MCF 10A (cell line): ENCODE data around the gene SERPINI1. TPM values are rescaled to one million over a fixed set of nuclear protein-coding genes. Genes with fewer than 3 reads are reported as not detected.
A peak's percentile ranks its signal among the peaks of the same experiment; 100 is the strongest.

Experiments
- BruUV-seq: library from RNA; stranded (reverse); fragments of 400-500 nt; replicated peaks from 2 replicates; lab custom pipeline; 2021; lab: Mats Ljungman, UMichigan
- CTCF ChIA-PET: fragments of 300-600 bp; sonication (Branson Sonifier 250); formaldehyde crosslinking; extraction: SDS; loops from one replicate; lab custom pipeline; 2021; ENCODE audit warnings: antibody characterized with exemption, inconsistent platforms; lab: Yijun Ruan, JAX
- POLR2A ChIA-PET: fragments of 300-600, 350-650 bp; sonication (Branson Sonifier 250); formaldehyde crosslinking; extraction: SDS; loops from one replicate; lab custom pipeline; 2020; ENCODE audit warnings: antibody characterized with exemption, inconsistent platforms; lab: Yijun Ruan, JAX
- DNase-seq: peaks from one replicate; pipeline ENCODE4 v3.0.0-alpha.2; 2018; ENCODE audit not compliant: unreplicated experiment
- H3K27ac Mint-ChIP-seq: one replicate; pipeline ENCODE4 v1.8.0; 2022; ENCODE audit warnings: mild to moderate bottlenecking, low read depth, mixed read lengths; ENCODE audit not compliant: unreplicated experiment
- H3K27me3 Mint-ChIP-seq: one replicate; pipeline ENCODE4 v1.8.0; 2022; ENCODE audit warnings: mixed read lengths; ENCODE audit not compliant: insufficient read depth, unreplicated experiment
- H3K36me3 Mint-ChIP-seq: one replicate; pipeline ENCODE4 v1.8.0; 2022; ENCODE audit warnings: mild to moderate bottlenecking, moderate library complexity, mixed read lengths; ENCODE audit not compliant: insufficient read depth, unreplicated experiment
- H3K4me1 Mint-ChIP-seq: one replicate; pipeline ENCODE4 v1.8.0; 2022; ENCODE audit warnings: mixed read lengths; ENCODE audit not compliant: insufficient read depth, unreplicated experiment
- H3K4me3 Mint-ChIP-seq: one replicate; pipeline ENCODE4 v1.8.0; 2022; ENCODE audit warnings: mild to moderate bottlenecking, moderate library complexity, mixed read lengths; ENCODE audit not compliant: unreplicated experiment
- H3K9me3 Mint-ChIP-seq: one replicate; pipeline ENCODE4 v1.8.0; 2022; ENCODE audit warnings: mixed read lengths; ENCODE audit not compliant: unreplicated experiment
- intact Hi-C: fragments of 100-400 bp; cut with micrococcal nuclease; formaldehyde crosslinking; loops from 2 replicates; pipeline ENCODE4 v1.14.1; 2022
- total RNA-seq: library from RNA; stranded (reverse); gene quantifications from 2 replicates; pipeline ENCODE4 v1.2.3, GENCODE V29; 2022
- TF ChIP-seq, protein P1 (sequence below): fragments of 200-600 bp; IDR thresholded peaks from one replicate; pipeline ENCODE4 v1.8.0; 2022; ENCODE audit warnings: antibody characterized with exemption, mild to moderate bottlenecking; ENCODE audit not compliant: unreplicated experiment

Gene SERPINI1
- total RNA-seq, 1 experiment from 2014 or later: 2.6 TPM

DNA sequence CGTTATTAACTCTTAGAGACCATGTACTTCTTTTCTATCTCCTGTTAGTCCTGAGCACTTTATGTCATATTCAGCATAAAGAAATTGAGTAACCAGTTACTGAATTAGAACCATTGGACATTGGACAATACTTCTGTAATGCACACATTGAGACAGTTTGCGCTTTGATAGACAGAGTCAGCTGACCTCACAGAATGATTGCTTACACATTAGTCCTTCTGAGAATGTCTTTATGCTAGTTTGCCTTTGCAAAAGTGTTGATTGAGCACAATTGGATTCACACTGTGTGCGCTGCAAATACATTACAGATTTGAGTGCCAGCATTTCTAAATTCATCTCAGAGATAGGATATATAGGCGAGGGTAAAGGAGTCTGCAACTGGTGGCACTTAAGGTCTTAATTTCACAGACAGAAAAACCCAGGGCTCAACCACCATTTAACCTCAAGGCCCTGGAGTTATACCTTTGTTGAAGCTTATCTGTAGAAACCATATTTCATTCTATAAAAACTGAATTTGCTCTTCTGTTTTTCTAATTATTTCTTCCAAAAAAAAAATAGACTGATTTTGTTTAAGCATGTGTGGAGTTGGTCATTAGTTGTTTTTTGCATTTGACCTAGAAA is 3.8 kb downstream of the SERPINI1 start:
- no peaks in the 10 kb centered on the region for H3K36me3 Mint-ChIP-seq
- CTCF ChIA-PET: interaction anchor here (1.6 to 2.0 kb wide), 2 partner anchors 10 to 55 kb away, joined by 4 to 6 read pairs; no protein-coding TSS in a partner anchor
- no peaks in the 10 kb centered on the region for H3K9me3 Mint-ChIP-seq
- POLR2A ChIA-PET: interaction anchor here (0.7 to 1.2 kb wide), 2 partner anchors 10 to 281 kb away, joined by 3 read pairs; no protein-coding TSS in a partner anchor
- TF ChIP-seq, protein P1, sequence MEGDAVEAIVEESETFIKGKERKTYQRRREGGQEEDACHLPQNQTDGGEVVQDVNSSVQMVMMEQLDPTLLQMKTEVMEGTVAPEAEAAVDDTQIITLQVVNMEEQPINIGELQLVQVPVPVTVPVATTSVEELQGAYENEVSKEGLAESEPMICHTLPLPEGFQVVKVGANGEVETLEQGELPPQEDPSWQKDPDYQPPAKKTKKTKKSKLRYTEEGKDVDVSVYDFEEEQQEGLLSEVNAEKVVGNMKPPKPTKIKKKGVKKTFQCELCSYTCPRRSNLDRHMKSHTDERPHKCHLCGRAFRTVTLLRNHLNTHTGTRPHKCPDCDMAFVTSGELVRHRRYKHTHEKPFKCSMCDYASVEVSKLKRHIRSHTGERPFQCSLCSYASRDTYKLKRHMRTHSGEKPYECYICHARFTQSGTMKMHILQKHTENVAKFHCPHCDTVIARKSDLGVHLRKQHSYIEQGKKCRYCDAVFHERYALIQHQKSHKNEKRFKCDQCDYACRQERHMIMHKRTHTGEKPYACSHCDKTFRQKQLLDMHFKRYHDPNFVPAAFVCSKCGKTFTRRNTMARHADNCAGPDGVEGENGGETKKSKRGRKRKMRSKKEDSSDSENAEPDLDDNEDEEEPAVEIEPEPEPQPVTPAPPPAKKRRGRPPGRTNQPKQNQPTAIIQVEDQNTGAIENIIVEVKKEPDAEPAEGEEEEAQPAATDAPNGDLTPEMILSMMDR: no peak
- peaks cover 8% of the 10 kb centered on the region for H3K4me1 Mint-ChIP-seq
- no peak overlapping the region for H3K4me3 Mint-ChIP-seq
- H3K27me3 Mint-ChIP-seq: no peaks in the 10 kb centered on the region
- no peak for DNase-seq
- intact Hi-C loops: loop anchor here (5.0 kb wide), 2 partner anchors 142 to 143 kb away; no protein-coding TSS in a partner anchor
- no TSS peak for BruUV-seq
- H3K27ac Mint-ChIP-seq: no peak overlapping the region

DNA sequence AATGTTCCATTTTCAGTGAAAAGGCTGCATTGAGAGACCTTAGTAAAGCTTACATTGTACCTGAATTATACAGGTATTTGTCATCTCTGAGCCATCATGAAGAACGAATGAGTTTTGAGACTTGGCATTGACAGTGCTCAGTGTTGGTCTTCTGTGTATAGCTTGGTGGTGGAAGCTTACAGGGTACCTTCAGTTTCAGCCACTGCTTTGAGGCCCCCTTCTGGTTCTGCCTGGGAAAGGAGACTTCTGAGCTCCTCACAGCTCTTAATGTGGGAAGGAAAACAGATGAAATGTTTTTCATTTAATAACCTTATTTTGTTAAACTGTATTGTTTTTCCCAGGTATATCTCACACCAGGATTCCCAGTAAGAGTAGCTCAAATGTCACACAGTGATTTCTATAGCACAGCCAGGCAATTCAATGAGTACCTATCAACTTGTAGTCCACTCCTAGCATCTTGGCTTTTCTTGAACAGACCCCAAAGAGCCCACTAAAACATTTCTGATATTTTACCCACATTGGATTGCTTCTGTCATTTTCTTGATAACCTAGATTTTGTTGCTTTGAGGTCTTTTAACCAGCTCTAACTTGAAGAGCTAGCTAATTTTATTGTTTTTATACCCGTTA is 5.6 kb downstream of the SERPINI1 start:
- no TSS peak for BruUV-seq
- TF ChIP-seq, protein P1: no peak
- CTCF ChIA-PET: interaction anchor here (0.6 to 2.0 kb wide), 11 partner anchors 8 to 1726 kb away, joined by 3 to 6 read pairs (median 3); no protein-coding TSS in a partner anchor
- H3K36me3 Mint-ChIP-seq: no peaks in the 10 kb centered on the region
- H3K4me3 Mint-ChIP-seq: no peak overlapping the region
- POLR2A ChIA-PET: interaction anchor here (0.6 to 1.0 kb wide), 2 partner anchors 11 to 172 kb away, joined by 3 read pairs; no protein-coding TSS in a partner anchor
- intact Hi-C loops: loop anchor here (1.0 kb wide), 1 partner anchor 334 kb away; no protein-coding TSS in a partner anchor
- H3K27ac Mint-ChIP-seq: no peak overlapping the region
- DNase-seq: peak; percentile 45
- H3K27me3 Mint-ChIP-seq: no peaks in the 10 kb centered on the region
- H3K4me1 Mint-ChIP-seq: peaks cover 8% of the 10 kb centered on the region
- no peaks in the 10 kb centered on the region for H3K9me3 Mint-ChIP-seq

DNA sequence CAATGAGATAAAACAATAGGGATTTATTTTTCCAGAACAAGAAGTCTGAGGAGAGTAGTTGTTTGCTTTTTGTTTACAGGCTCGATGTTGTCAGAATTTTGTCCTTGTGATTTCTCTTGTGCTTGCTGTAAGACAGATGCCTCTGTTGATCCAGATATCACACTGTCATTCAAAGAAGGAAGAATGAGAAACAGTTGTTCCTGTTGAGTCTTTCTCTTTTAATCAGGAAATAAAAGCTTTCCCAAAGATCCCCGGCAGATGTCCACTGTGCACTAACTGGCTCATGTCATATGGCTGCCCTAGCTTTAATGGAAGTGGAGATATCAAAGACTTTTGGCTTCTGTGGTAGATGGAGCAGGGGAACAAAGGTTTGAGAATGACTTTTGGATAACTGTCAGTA is 6.8 kb downstream of the SERPINI1 start:
- no peaks in the 10 kb centered on the region for H3K9me3 Mint-ChIP-seq
- ChIA-PET POLR2A (no interaction called here), CTCF (interaction anchor here (0.7 to 1.2 kb wide), 2 partner anchors 139 to 283 kb away, joined by 3 read pairs; no protein-coding TSS in a partner anchor)
- intact Hi-C loops: no loop called here
- TF ChIP-seq, protein P1: no peak
- H3K36me3 Mint-ChIP-seq: no peaks in the 10 kb centered on the region
- no peak for DNase-seq
- H3K27ac Mint-ChIP-seq: no peak overlapping the region
- no peak overlapping the region for H3K4me3 Mint-ChIP-seq
- no peaks in the 10 kb centered on the region for H3K4me1 Mint-ChIP-seq
- H3K27me3 Mint-ChIP-seq: no peaks in the 10 kb centered on the region
- BruUV-seq: no TSS peak

DNA sequence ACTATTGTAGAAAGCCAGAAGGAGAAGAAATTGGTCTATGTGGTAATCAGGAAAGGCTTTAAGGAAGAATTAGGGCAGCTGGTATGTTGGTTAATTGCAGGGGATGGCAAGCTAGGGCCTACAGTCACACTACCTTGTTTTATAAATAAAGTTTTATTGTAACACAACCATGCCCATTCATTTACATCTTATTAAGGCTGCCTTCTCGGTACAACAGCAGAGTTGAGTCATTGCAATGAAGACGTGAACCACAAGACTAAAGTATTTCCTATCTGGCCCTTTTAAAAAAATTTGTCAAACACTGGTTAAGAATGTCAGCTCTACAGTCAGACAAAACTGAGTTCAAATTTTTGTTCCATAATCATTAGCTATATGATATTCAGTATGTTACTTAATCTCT is 8.3 kb downstream of the SERPINI1 start:
- DNase-seq: no peak
- Mint-ChIP-seq H3K27me3 (no peaks in the 10 kb centered on the region), H3K4me1 (no peaks in the 10 kb centered on the region), H3K27ac (no peak overlapping the region), H3K36me3 (no peaks in the 10 kb centered on the region), H3K9me3 (no peaks in the 10 kb centered on the region), H3K4me3 (no peak overlapping the region)
- BruUV-seq: no TSS peak
- intact Hi-C loops: no loop called here
- ChIA-PET CTCF (interaction anchor here (0.6 to 1.2 kb wide), 3 partner anchors 11 to 297 kb away, joined by 3 read pairs; no protein-coding TSS in a partner anchor), POLR2A (interaction anchor here (0.6 to 3.3 kb wide), 3 partner anchors 8 to 330 kb away, joined by 3 to 18 read pairs (median 3); partner anchors contain the start of genes PDCD10 and SERPINI1)
- TF ChIP-seq, protein P1: no peak
